Spinal cord (tissue), 10 donors: ENCODE measurements around the gene MFSD11. TPM values are rescaled to one million over a fixed set of nuclear protein-coding genes. Genes with fewer than 3 reads are reported as not detected.
"Not testable (repeated sequence)": the region's sequence is repeated elsewhere in the genome, so short reads cannot be mapped to it uniquely, and the experiment has no call there.

Experiments
- DNase-seq, 6 donors: peaks; one replicate each; pipeline versions ENCODE4 v3.0.0 to v3.0.0-alpha.2; 2013 to 2015; ENCODE audit warnings: low spot score in 6 of 6, low read depth in 4 of 6
- H3K27ac ChIP-seq: one replicate; pipeline ENCODE4 v1.5.1; 2013; ENCODE audit warnings: low read depth, low read length, control low read depth
- H3K27me3 ChIP-seq: one replicate; pipeline ENCODE4 v1.6.1; 2013; ENCODE audit warnings: low read length; ENCODE audit not compliant: control insufficient read depth, insufficient read depth
- H3K36me3 ChIP-seq: one replicate; pipeline ENCODE4 v1.6.1; 2013; ENCODE audit warnings: low read length; ENCODE audit not compliant: control insufficient read depth, insufficient read depth
- H3K4me1 ChIP-seq: one replicate; pipeline ENCODE4 v1.6.1; 2013; ENCODE audit warnings: low read length; ENCODE audit not compliant: control insufficient read depth, insufficient read depth
- H3K4me3 ChIP-seq: one replicate; pipeline ENCODE4 v1.5.1; 2013; ENCODE audit warnings: low read depth, low read length, control low read depth
- H3K9me3 ChIP-seq: one replicate; pipeline ENCODE4 v1.6.1; 2013; ENCODE audit warnings: low read length; ENCODE audit not compliant: control insufficient read depth, insufficient read depth
- WGBS: methylation state at CpG from one replicate; pipeline ENCODE4 v1.1.5; 2013; ENCODE audit warnings: missing lambda C conversion rate; ENCODE audit not compliant: insufficient coverage; 5-methylcytosine and 5-hydroxymethylcytosine counted together
- polyA plus RNA-seq, 2 donors: library from polyadenylated mRNA; unstranded; fragments of 120-200 nt; gene quantifications; one replicate each; pipeline ENCODE4 v1.2.1, GENCODE V29; 2013; ENCODE audit not compliant: insufficient read length in 2 of 2
- total RNA-seq, 2 donors: library from RNA; depleted of rRNA in 1 of 2; stranded (reverse); fragments of 120-200 nt in 1 of 2; fragments of >200 nt in 1 of 2; gene quantifications; one replicate each; pipeline versions ENCODE4 v1.2.3 to v1.2.4, GENCODE V29; 2013 to 2014
- donor health status: healthy.

MFSD11 gene
- total and polyA plus RNA-seq, 4 donors, result 28.9 to 72.9 (median 41.3) TPM

DNA sequence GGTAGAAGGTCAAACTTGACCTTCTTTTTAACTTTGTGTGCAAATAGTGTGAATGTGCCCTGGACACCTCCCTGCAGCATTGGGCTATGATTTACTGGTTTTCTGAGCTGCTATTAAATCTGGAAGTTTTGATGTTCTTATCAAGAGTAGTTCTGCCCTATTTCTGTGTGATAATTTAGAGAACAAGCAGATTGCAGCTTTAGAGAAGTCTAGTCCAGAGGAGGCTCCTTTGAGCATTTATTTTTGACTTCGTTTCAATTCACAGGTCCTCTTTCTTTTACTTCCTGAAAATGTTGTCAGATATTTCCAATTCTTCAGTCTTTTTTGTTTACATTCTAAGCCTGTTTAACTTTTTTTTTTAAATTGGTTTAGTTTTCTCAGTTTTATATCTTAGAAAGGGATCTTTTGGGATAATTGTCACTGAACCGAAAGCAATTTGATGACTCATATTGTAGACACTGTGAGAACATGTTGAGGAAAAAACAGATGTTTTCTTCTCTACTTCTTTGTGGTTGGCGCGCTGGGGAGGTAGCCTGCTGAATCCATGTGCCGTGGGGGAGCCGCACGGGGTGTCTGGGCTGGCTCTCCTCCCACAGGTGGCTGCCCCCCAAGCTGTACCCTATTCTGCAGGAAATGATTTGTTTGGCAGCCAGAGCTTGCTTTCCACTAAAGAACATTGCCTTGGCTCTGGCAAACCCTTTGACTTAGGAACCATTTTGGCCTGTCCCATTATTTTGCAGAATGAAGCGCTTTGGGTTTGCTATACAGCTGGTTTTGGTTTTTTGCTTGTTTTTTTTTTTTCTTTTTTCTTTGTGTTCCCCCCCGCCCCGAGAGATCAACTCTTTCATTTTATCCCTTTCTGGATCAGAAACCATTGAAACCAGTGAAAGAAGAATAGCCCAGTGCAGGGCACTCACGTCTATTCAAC, 53.4 kb downstream of the MFSD11 start:
- DNase-seq, result peak in 2 of 6 donors; percentile 15 to 21
- H3K27ac ChIP-seq, result peak overlapping the region; percentile 40

GRCh38 chr17:76792348-76792747, 54.4 kb downstream of the MFSD11 start:
- H3K27ac ChIP-seq, result no peak overlapping the region
- H3K4me3 ChIP-seq, result no peak overlapping the region
- no peaks in the 10 kb centered on the region for H3K27me3 ChIP-seq
- H3K9me3 ChIP-seq, result no peaks in the 10 kb centered on the region
- 100% methylated on average over 2 of the region's 5 CpGs for WGBS
- H3K36me3 ChIP-seq, result no peaks in the 10 kb centered on the region
- no peak for DNase-seq
- peaks cover 4% of the 10 kb centered on the region for H3K4me1 ChIP-seq

More for the DNA sequence above, 53.4 kb downstream of the MFSD11 start:
- no peaks in the 10 kb centered on the region for H3K27me3 ChIP-seq
- peaks cover 4% of the 10 kb centered on the region for H3K4me1 ChIP-seq
- H3K9me3 ChIP-seq, result no peaks in the 10 kb centered on the region
- no peaks in the 10 kb centered on the region for H3K36me3 ChIP-seq
- no peak overlapping the region for H3K4me3 ChIP-seq
- 13% methylated on average over 6 of the region's 11 CpGs for WGBS

GRCh38 chr17:76793775-76794174, 55.9 kb downstream of the MFSD11 start:
- Histone ChIP-seq H3K4me3 (no peak overlapping the region), H3K36me3 (no peaks in the 10 kb centered on the region), H3K4me1 (peaks cover 4% of the 10 kb centered on the region), H3K9me3 (no peaks in the 10 kb centered on the region), H3K27me3 (no peaks in the 10 kb centered on the region), H3K27ac (no peak overlapping the region)
- peak in 1 of 6 donors; percentile 40 for DNase-seq
- 100% methylated on average over 2 of the region's 4 CpGs for WGBS

DNA sequence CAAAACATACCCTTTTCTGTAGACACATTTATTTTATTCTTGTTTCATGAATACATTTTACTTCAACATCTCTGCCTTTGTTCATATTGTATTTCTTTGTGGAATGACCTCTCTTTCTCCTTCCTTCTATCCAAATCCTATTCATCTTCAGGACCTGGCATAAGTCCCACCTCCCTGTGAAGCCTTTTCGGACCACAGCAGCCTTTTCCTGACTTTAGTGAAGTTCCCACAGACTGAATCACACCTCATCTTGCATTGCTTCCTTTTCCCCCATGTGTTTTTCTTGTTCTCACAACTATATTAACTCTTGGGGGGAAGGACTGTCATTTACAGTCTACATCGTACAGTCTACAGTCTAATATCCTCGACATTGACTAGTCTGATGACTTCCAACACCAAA, 58.2 kb downstream of the MFSD11 start:
- Histone ChIP-seq H3K27me3 (no peaks in the 10 kb centered on the region), H3K4me3 (no peak overlapping the region), H3K4me1 (peaks cover 4% of the 10 kb centered on the region), H3K27ac (no peak overlapping the region), H3K36me3 (no peaks in the 10 kb centered on the region), H3K9me3 (no peaks in the 10 kb centered on the region)
- WGBS, result 82% methylated on average over 3 of the region's 3 CpGs
- no peak for DNase-seq

DNA sequence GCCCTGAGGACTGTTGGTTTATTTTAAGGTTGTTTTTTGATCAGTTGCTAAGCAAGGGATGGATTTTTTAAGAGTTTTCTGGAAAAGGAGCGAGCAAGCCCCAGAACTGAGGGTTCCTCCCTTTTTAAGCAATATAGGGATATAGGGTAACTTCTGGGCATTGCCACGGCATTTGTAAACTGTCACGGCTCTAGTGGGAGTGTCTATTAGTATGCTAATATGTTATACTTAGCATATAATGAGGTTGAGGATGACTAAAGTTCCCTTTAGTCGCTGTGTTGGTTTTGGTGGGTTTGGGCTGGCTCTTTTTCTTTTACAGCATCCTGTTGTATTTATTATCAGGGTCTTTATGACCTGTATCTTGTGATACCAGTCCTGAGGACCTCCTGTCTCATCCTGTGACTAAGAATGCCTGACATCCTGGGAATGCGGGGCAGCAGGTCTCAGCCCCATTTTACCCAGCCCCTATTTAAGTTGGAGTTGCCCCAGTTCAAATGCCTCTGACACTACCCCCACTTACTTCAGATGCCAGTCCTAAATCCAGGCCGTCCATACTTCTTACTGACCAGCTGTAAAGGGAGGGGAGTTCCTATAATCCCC, 59.4 kb downstream of the MFSD11 start:
- H3K9me3 ChIP-seq, result no peaks in the 10 kb centered on the region
- no peaks in the 10 kb centered on the region for H3K36me3 ChIP-seq
- H3K27ac ChIP-seq, result no peak overlapping the region
- DNase-seq, result no peak
- H3K27me3 ChIP-seq, result no peaks in the 10 kb centered on the region
- H3K4me1 ChIP-seq, result no peaks in the 10 kb centered on the region
- WGBS, result 100% methylated on average over 1 of the region's 6 CpGs
- H3K4me3 ChIP-seq, result no peak overlapping the region

GRCh38 chr17:76801706-76802105, 63.8 kb downstream of the MFSD11 start:
- WGBS, result 100% methylated on average over 2 of the region's 5 CpGs
- Histone ChIP-seq H3K4me3 (no peak overlapping the region), H3K36me3 (no peaks in the 10 kb centered on the region), H3K9me3 (no peaks in the 10 kb centered on the region), H3K4me1 (no peaks in the 10 kb centered on the region), H3K27me3 (no peaks in the 10 kb centered on the region), H3K27ac (no peak overlapping the region)
- no peak for DNase-seq

GRCh38 chr17:76805319-76805718, 67.4 kb downstream of the MFSD11 start:
- 94% methylated on average over 5 of the region's 9 CpGs for WGBS
- Histone ChIP-seq H3K4me1 (no peaks in the 10 kb centered on the region), H3K4me3 (no peak overlapping the region), H3K27ac (no peak overlapping the region), H3K9me3 (no peaks in the 10 kb centered on the region), H3K36me3 (no peaks in the 10 kb centered on the region), H3K27me3 (no peaks in the 10 kb centered on the region)
- DNase-seq, result no peak

DNA sequence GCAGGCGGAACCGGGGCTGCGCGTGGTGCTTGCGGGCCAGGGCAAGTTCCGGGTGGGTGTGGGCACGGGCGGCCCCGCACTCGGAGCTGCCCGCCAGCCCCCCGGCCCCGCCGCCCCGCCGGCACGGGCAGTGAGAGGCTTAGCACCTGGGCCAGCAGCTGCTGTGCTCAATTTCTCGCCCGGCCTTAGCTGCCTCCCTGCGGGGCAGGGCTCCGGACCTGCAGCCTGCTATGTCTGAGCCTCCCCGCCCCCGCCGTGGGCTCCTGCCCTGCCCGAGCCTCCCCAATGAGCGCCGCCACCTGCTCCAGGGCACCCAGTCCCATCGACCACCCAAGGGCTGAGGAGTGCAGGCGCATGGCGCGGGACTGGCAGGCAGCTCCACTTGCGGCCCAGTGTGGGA, 68.2 kb downstream of the MFSD11 start:
- WGBS, result 95% methylated on average over 29 of the region's 32 CpGs
- H3K4me3 ChIP-seq, H3K36me3 ChIP-seq, H3K9me3 ChIP-seq, H3K27ac ChIP-seq, H3K4me1 ChIP-seq, DNase-seq, H3K27me3 ChIP-seq: not testable (repeated sequence)

DNA sequence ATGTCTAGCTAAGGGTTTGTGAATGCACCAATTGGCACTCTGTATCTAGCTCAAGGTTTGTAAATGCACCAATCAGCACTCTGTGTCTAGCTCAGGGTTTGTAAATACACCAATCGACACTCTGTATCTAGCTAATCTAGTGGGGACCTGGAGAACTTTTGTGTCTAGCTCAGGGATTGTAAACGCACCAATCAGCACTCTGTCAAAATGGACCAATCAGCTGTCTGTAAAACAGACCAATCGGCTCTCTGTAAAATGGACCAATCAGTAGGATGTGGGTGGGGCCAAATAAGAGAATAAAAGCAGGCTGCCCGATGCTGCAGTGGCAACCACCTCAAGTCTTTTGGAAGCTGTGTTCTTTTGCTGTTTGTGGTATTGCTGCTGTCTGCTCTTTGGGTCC, 68.8 kb downstream of the MFSD11 start:
- 93% methylated on average over 2 of the region's 4 CpGs for WGBS
- H3K27me3 ChIP-seq, H3K4me1 ChIP-seq, DNase-seq, H3K4me3 ChIP-seq, H3K27ac ChIP-seq, H3K9me3 ChIP-seq, H3K36me3 ChIP-seq: not testable (repeated sequence)

GRCh38 chr17:76808326-76808725, 70.4 kb downstream of the MFSD11 start:
- H3K27me3 ChIP-seq, result no peaks in the 10 kb centered on the region
- no peak overlapping the region for H3K27ac ChIP-seq
- no CpG with 5 or more reads among the region's 4 CpGs for WGBS
- no peak overlapping the region for H3K4me3 ChIP-seq
- peaks cover 5% of the 10 kb centered on the region for H3K4me1 ChIP-seq
- no peaks in the 10 kb centered on the region for H3K36me3 ChIP-seq
- no peak for DNase-seq
- H3K9me3 ChIP-seq, result no peaks in the 10 kb centered on the region
